ENCODE measurements around the gene NPAS3. TPM values are rescaled to one million over a fixed set of nuclear protein-coding genes. Genes with fewer than 3 reads are reported as not detected.
A peak's percentile ranks its signal among the peaks of the same experiment; 100 is the strongest.

The NPAS3 gene
- total RNA-seq: 2.3 TPM

GRCh38 chr14:32938719-32939253, at the start of gene NPAS3:
Gene NPAS3, plus strand, starts transcription at chr14:32938879.
- DNase-seq (ENCODE audit: low spot score): no peak

- DNase-seq (ENCODE audit: low spot score): no peak
These were observed 41.5 kb upstream of the NPAS3 start for GRCh38 chr14:32896979-32897697.

- no peak for DNase-seq (ENCODE audit: low spot score)
These were observed 41.0 kb upstream of the NPAS3 start for GRCh38 chr14:32897698-32898064.

GRCh38 chr14:32898876-32899275, 39.8 kb upstream of the NPAS3 start:
- no peak for DNase-seq (ENCODE audit: low spot score)

GRCh38 chr14:32900547-32900946, 38.1 kb upstream of the NPAS3 start:
- no peak for DNase-seq (ENCODE audit: low spot score)

GRCh38 chr14:32905013-32905412, 33.7 kb upstream of the NPAS3 start:
- no peak for DNase-seq (ENCODE audit: low spot score)

- no peak for DNase-seq (ENCODE audit: low spot score)
These were observed 32.0 kb upstream of the NPAS3 start for GRCh38 chr14:32906672-32907071.

GRCh38 chr14:32908196-32909084, 30.2 kb upstream of the NPAS3 start:
- no peak for DNase-seq (ENCODE audit: low spot score)

- no peak for DNase-seq (ENCODE audit: low spot score)
These were observed 25.0 kb upstream of the NPAS3 start for GRCh38 chr14:32913725-32914124.

GRCh38 chr14:32914391-32914790, 24.3 kb upstream of the NPAS3 start:
- no peak for DNase-seq (ENCODE audit: low spot score)

- no peak for DNase-seq (ENCODE audit: low spot score)
These were observed 17.9 kb upstream of the NPAS3 start for GRCh38 chr14:32920696-32921276.

GRCh38 chr14:32925439-32925838, 13.2 kb upstream of the NPAS3 start:
- DNase-seq (ENCODE audit: low spot score): no peak

- DNase-seq (ENCODE audit: low spot score): no peak
These were observed 6.3 kb upstream of the NPAS3 start for GRCh38 chr14:32932302-32932913.

GRCh38 chr14:32932914-32933628, 5.6 kb upstream of the NPAS3 start:
- DNase-seq (ENCODE audit: low spot score): no peak

- no peak for DNase-seq (ENCODE audit: low spot score)
These were observed 5.0 kb upstream of the NPAS3 start for GRCh38 chr14:32933629-32934072.

- DNase-seq (ENCODE audit: low spot score): no peak
These were observed 4.4 kb upstream of the NPAS3 start for GRCh38 chr14:32934073-32934880.

- no peak for DNase-seq (ENCODE audit: low spot score)
These were observed 3.6 kb upstream of the NPAS3 start for GRCh38 chr14:32934881-32935633.

GRCh38 chr14:32939254-32940065, 781 bp downstream of the NPAS3 start:
- peak; percentile 61 for DNase-seq (ENCODE audit: low spot score)

Measured in ureter (tissue), 1 donor.